Loucy (cell line): ENCODE data around the gene DUSP12.

ENCODE experiments used
- EZH2phosphoT487 ChIP-seq: fragments of 200-600 bp; IDR thresholded peaks from 2 replicates; pipeline ENCODE4 v1.6.1; 2018; ENCODE audit warnings: antibody characterized with exemption, mild to moderate bottlenecking, moderate library complexity, borderline replicate concordance
- TF ChIP-seq, protein P1 (sequence below): fragments of 200-600 bp; sonication (generic); conservative IDR thresholded peaks from 2 replicates; pipeline ENCODE4 v1.5.1; 2014; ENCODE audit warnings: mild to moderate bottlenecking, antibody characterized with exemption, low read length

- TF ChIP-seq, protein P1, sequence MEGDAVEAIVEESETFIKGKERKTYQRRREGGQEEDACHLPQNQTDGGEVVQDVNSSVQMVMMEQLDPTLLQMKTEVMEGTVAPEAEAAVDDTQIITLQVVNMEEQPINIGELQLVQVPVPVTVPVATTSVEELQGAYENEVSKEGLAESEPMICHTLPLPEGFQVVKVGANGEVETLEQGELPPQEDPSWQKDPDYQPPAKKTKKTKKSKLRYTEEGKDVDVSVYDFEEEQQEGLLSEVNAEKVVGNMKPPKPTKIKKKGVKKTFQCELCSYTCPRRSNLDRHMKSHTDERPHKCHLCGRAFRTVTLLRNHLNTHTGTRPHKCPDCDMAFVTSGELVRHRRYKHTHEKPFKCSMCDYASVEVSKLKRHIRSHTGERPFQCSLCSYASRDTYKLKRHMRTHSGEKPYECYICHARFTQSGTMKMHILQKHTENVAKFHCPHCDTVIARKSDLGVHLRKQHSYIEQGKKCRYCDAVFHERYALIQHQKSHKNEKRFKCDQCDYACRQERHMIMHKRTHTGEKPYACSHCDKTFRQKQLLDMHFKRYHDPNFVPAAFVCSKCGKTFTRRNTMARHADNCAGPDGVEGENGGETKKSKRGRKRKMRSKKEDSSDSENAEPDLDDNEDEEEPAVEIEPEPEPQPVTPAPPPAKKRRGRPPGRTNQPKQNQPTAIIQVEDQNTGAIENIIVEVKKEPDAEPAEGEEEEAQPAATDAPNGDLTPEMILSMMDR = no peak
- no peak for TF ChIP-seq EZH2phosphoT487
Measured at GRCh38 chr1:161784968-161785367, 35.4 kb downstream of the DUSP12 start.
